GM21515 (cell line): ENCODE measurements around the gene SAMMSON.

Experiments
- ATAC-seq: cut with Tn5 transposase; IDR thresholded peaks from one replicate; pipeline ENCODE4 v1.9.1; 2021; ENCODE audit not compliant: unreplicated experiment

Gene SAMMSON

GRCh38 chr3:70010346-70010745 is 10.8 kb downstream of the SAMMSON start:
- no peak for ATAC-seq

GRCh38 chr3:70011582-70011981 is 12.0 kb downstream of the SAMMSON start:
- ATAC-seq, result no peak

- ATAC-seq, result no peak
Observed at GRCh38 chr3:70020906-70021660, 21.6 kb downstream of the SAMMSON start.

- ATAC-seq, result no peak
Observed at GRCh38 chr3:70028361-70028760, 28.8 kb downstream of the SAMMSON start.

- no peak for ATAC-seq
Observed at GRCh38 chr3:70038693-70039092, 39.2 kb downstream of the SAMMSON start.

GRCh38 chr3:70040386-70040785 is 40.9 kb downstream of the SAMMSON start:
- no peak for ATAC-seq

GRCh38 chr3:70042641-70043040 is 43.1 kb downstream of the SAMMSON start:
- no peak for ATAC-seq

GRCh38 chr3:70049761-70050160 is 50.2 kb downstream of the SAMMSON start:
- ATAC-seq, result no peak

GRCh38 chr3:70053293-70053692 is 53.8 kb downstream of the SAMMSON start:
- no peak for ATAC-seq

- ATAC-seq, result no peak
Observed at GRCh38 chr3:70056081-70056480, 56.5 kb downstream of the SAMMSON start.

GRCh38 chr3:70057426-70057825 is 57.9 kb downstream of the SAMMSON start:
- ATAC-seq, result no peak

- ATAC-seq, result no peak
Observed at GRCh38 chr3:70061096-70061495, 61.6 kb downstream of the SAMMSON start.

GRCh38 chr3:70064194-70064779 is 64.8 kb downstream of the SAMMSON start:
- no peak for ATAC-seq

GRCh38 chr3:70065696-70066253 is 66.2 kb downstream of the SAMMSON start:
- ATAC-seq, result no peak

- ATAC-seq, result no peak
Observed at GRCh38 chr3:70067860-70068521, 68.5 kb downstream of the SAMMSON start.

- ATAC-seq, result no peak
Observed at GRCh38 chr3:70069557-70069956, 70.0 kb downstream of the SAMMSON start.

- ATAC-seq, result no peak
Observed at GRCh38 chr3:70071138-70071537, 71.6 kb downstream of the SAMMSON start.

- no peak for ATAC-seq
Observed at GRCh38 chr3:70072180-70072579, 72.6 kb downstream of the SAMMSON start.

- no peak for ATAC-seq
Observed at GRCh38 chr3:70072754-70073153, 73.2 kb downstream of the SAMMSON start.

GRCh38 chr3:70075101-70075500 is 75.6 kb downstream of the SAMMSON start:
- ATAC-seq, result no peak

GRCh38 chr3:70076396-70076795 is 76.9 kb downstream of the SAMMSON start:
- no peak for ATAC-seq

- ATAC-seq, result no peak
Observed at GRCh38 chr3:70078778-70079177, 79.2 kb downstream of the SAMMSON start.
